Left ventricle myocardium inferior (tissue), 1 donor: ENCODE results near the gene FRS2. TPM values are rescaled to one million over a fixed set of nuclear protein-coding genes. Genes with fewer than 3 reads are reported as not detected.
A peak's percentile ranks its signal among the peaks of the same experiment; 100 is the strongest.

Source experiments
- DNase-seq: peaks from one replicate; pipeline ENCODE4 v3.0.0-alpha.2; 2020
- H3K27ac ChIP-seq: fragments of 200-600 bp; replicated peaks from 2 replicates; pipeline ENCODE4 v1.8.0; 2021
- H3K27me3 ChIP-seq: fragments of 200-600 bp; 2 replicates; pipeline ENCODE4 v1.8.0; 2021; ENCODE audit warnings: low read depth
- H3K36me3 ChIP-seq: fragments of 200-600 bp; 2 replicates; pipeline ENCODE4 v1.8.0; 2021
- H3K4me1 ChIP-seq: fragments of 200-600 bp; 2 replicates; pipeline ENCODE4 v1.8.0; 2021
- H3K4me3 ChIP-seq: fragments of 200-600 bp; 2 replicates; pipeline ENCODE4 v1.8.0; 2021; ENCODE audit warnings: mild to moderate bottlenecking, moderate library complexity
- H3K9me3 ChIP-seq: fragments of 200-600 bp; replicated peaks from 2 replicates; pipeline ENCODE4 v1.8.0; 2021
- CTCF ChIP-seq: fragments of 200-600 bp; IDR thresholded peaks from 2 replicates; pipeline ENCODE4 v1.8.0; 2021; ENCODE audit warnings: antibody characterized with exemption, mild to moderate bottlenecking, borderline replicate concordance
- intact Hi-C: fragments of 100-400 bp; cut with micrococcal nuclease; formaldehyde crosslinking; loops from one replicate; pipeline ENCODE4 v1.11.0; 2022
- total RNA-seq: library from RNA; stranded (reverse); fragmentation: NEBNext Ultra II Directional; extraction: Animal tissue kit (Norgen Biotek cat#: 25700); gene quantifications from one replicate; pipeline ENCODE4 v1.2.1, GENCODE V29; 2021
- donor health status: DM: no; HTN: yes; CAD: no; lungs with severe emphysema.

The FRS2 gene
- total RNA-seq, 1 donor from 2014 or later, result 18.2 TPM

- DNase-seq, result no peak
- no peaks in the 10 kb centered on the region for H3K4me1 ChIP-seq
- H3K36me3 ChIP-seq, result peaks cover 8% of the 10 kb centered on the region
- TF ChIP-seq CTCF, result no peak
- intact Hi-C loops, result no loop called here
- no peak overlapping the region for H3K4me3 ChIP-seq
- H3K9me3 ChIP-seq, result peaks cover 12% of the 10 kb centered on the region
- no peaks in the 10 kb centered on the region for H3K27me3 ChIP-seq
- no peak overlapping the region for H3K27ac ChIP-seq
Observed at GRCh38 chr12:69546693-69547438, 76.7 kb downstream of the FRS2 start.

GRCh38 chr12:69548687-69549086 is 78.5 kb downstream of the FRS2 start:
- peaks cover 1% of the 10 kb centered on the region for H3K4me1 ChIP-seq
- peaks cover 7% of the 10 kb centered on the region for H3K36me3 ChIP-seq
- DNase-seq, result no peak
- H3K27ac ChIP-seq, result no peak overlapping the region
- H3K4me3 ChIP-seq, result no peak overlapping the region
- no peaks in the 10 kb centered on the region for H3K27me3 ChIP-seq
- intact Hi-C loops, result no loop called here
- no peak for TF ChIP-seq CTCF
- peaks cover 10% of the 10 kb centered on the region for H3K9me3 ChIP-seq

- no peak overlapping the region for H3K4me3 ChIP-seq
- peaks cover 11% of the 10 kb centered on the region for H3K4me1 ChIP-seq
- H3K27me3 ChIP-seq, result no peaks in the 10 kb centered on the region
- DNase-seq, result no peak
- H3K9me3 ChIP-seq, result no peaks in the 10 kb centered on the region
- intact Hi-C loops, result no loop called here
- H3K36me3 ChIP-seq, result no peaks in the 10 kb centered on the region
- no peak overlapping the region for H3K27ac ChIP-seq
- TF ChIP-seq CTCF, result no peak
Observed at GRCh38 chr12:69550569-69551350, 80.6 kb downstream of the FRS2 start.

GRCh38 chr12:69553628-69554248 is 83.5 kb downstream of the FRS2 start:
- Histone ChIP-seq H3K36me3 (no peaks in the 10 kb centered on the region), H3K4me3 (no peak overlapping the region), H3K27me3 (no peaks in the 10 kb centered on the region), H3K27ac (peak overlapping the region; percentile 32), H3K9me3 (no peaks in the 10 kb centered on the region), H3K4me1 (peaks cover 21% of the 10 kb centered on the region)
- DNase-seq, result no peak
- intact Hi-C loops, result no loop called here
- TF ChIP-seq CTCF, result no peak

- no peak for TF ChIP-seq CTCF
- Histone ChIP-seq H3K4me3 (no peak overlapping the region), H3K27ac (no peak overlapping the region), H3K27me3 (no peaks in the 10 kb centered on the region), H3K9me3 (no peaks in the 10 kb centered on the region), H3K4me1 (peaks cover 28% of the 10 kb centered on the region), H3K36me3 (no peaks in the 10 kb centered on the region)
- DNase-seq, result no peak
- intact Hi-C loops, result no loop called here
Observed at GRCh38 chr12:69555461-69555860, 85.3 kb downstream of the FRS2 start.
